ENCODE measurements around the gene CHST8.

- TF ChIP-seq CTCF (IDR thresholded peaks at IDR 0.05; ENCODE audit: insufficient read depth, low read depth, low read length) (no peak), EZH2 (IDR thresholded peaks at IDR 0.05; ENCODE audit: insufficient read depth, low read length) (no peak)
These were observed 101.8 kb downstream of the CHST8 start for GRCh38 chr19:33723512-33723911.
